Trophoblast cell (in vitro differentiated cells and primary cell): ENCODE data around the gene CYP17A1.

ENCODE experiments used
- DNase-seq, 2 donors: peaks; one replicate each; pipeline ENCODE4 v3.0.0-alpha.2; 2016
- H2AFZ ChIP-seq: 2 replicates; pipeline ENCODE4 v1.6.1; 2013; ENCODE audit warnings: low read length, moderate library complexity, mild to moderate bottlenecking; ENCODE audit not compliant: insufficient read depth, poor library complexity
- H2AK5ac ChIP-seq: 2 replicates; pipeline ENCODE4 v1.6.1; 2013; ENCODE audit warnings: mild to moderate bottlenecking, low read length
- H2BK120ac ChIP-seq: 2 replicates; pipeline ENCODE4 v1.6.1; 2013; ENCODE audit warnings: low read length, mild to moderate bottlenecking, moderate library complexity; ENCODE audit not compliant: insufficient read depth, poor library complexity
- H2BK12ac ChIP-seq: 2 replicates; pipeline ENCODE4 v1.6.1; 2013; ENCODE audit warnings: mild to moderate bottlenecking, low read length, moderate library complexity
- H2BK5ac ChIP-seq: 2 replicates; pipeline ENCODE4 v1.6.1; 2013; ENCODE audit warnings: low read length, low read depth, moderate library complexity, mild to moderate bottlenecking; ENCODE audit not compliant: poor library complexity
- H3K14ac ChIP-seq: 2 replicates; pipeline ENCODE4 v1.6.1; 2013; ENCODE audit warnings: mild to moderate bottlenecking, low read length
- H3K18ac ChIP-seq: 2 replicates; pipeline ENCODE4 v1.6.1; 2013; ENCODE audit warnings: mild to moderate bottlenecking, low read length
- H3K23ac ChIP-seq: 2 replicates; pipeline ENCODE4 v1.6.1; 2013; ENCODE audit warnings: low read length
- H3K27ac ChIP-seq: 2 replicates; pipeline ENCODE4 v1.5.1; 2013; ENCODE audit warnings: low read depth, mild to moderate bottlenecking, inconsistent platforms, low read length, moderate library complexity
- H3K27me3 ChIP-seq: 2 replicates; pipeline ENCODE4 v1.6.1; 2013; ENCODE audit warnings: inconsistent platforms, mild to moderate bottlenecking, low read length, moderate library complexity; ENCODE audit not compliant: insufficient read depth
- H3K36me3 ChIP-seq, 2 experiments: 1 replicate in 1 of 2; 2 replicates in 1 of 2; pipeline ENCODE4 v1.6.1; 2013; ENCODE audit warnings: low read length in 2 of 2, mild to moderate bottlenecking in 2 of 2, moderate library complexity in 1 of 2; ENCODE audit not compliant: insufficient read depth in 2 of 2, control insufficient read depth in 1 of 2
- H3K4ac ChIP-seq: 2 replicates; pipeline ENCODE4 v1.6.1; 2013; ENCODE audit warnings: low read depth, mild to moderate bottlenecking, low read length, moderate library complexity
- H3K4me1 ChIP-seq, 2 experiments: 1 replicate in 1 of 2; 2 replicates in 1 of 2; pipeline ENCODE4 v1.6.1; 2013; ENCODE audit warnings: low read length in 2 of 2, mild to moderate bottlenecking in 2 of 2, moderate library complexity in 1 of 2; ENCODE audit not compliant: insufficient read depth in 2 of 2, control insufficient read depth in 1 of 2
- H3K4me2 ChIP-seq: 2 replicates; pipeline ENCODE4 v1.6.1; 2013; ENCODE audit warnings: inconsistent platforms, mild to moderate bottlenecking, low read length, moderate library complexity
- H3K4me3 ChIP-seq: 2 replicates; pipeline ENCODE4 v1.5.1; 2013; ENCODE audit warnings: mild to moderate bottlenecking, low read depth, low read length, inconsistent platforms
- H3K79me1 ChIP-seq: one replicate; pipeline ENCODE4 v1.6.1; 2013; ENCODE audit warnings: low read length
- H3K79me2 ChIP-seq: 2 replicates; pipeline ENCODE4 v1.6.1; 2013; ENCODE audit warnings: low read length, mild to moderate bottlenecking; ENCODE audit not compliant: control insufficient read depth, insufficient read depth, poor library complexity
- H3K9ac ChIP-seq: 2 replicates; pipeline ENCODE4 v1.6.1; 2013; ENCODE audit warnings: mild to moderate bottlenecking, low read length
- H3K9me3 ChIP-seq: 2 replicates; pipeline ENCODE4 v1.6.1; 2013; ENCODE audit warnings: low read depth, mild to moderate bottlenecking, control low read depth, inconsistent platforms, low read length; ENCODE audit not compliant: insufficient read depth
- H4K12ac ChIP-seq: 2 replicates; pipeline ENCODE4 v1.6.1; 2013; ENCODE audit warnings: low read depth, mild to moderate bottlenecking, low read length, moderate library complexity
- H4K8ac ChIP-seq: 2 replicates; pipeline ENCODE4 v1.6.1; 2013; ENCODE audit warnings: low read depth, mild to moderate bottlenecking, low read length, moderate library complexity
- H4K91ac ChIP-seq: one replicate; pipeline ENCODE4 v1.6.1; 2013; ENCODE audit warnings: low read depth, mild to moderate bottlenecking, low read length, moderate library complexity
- WGBS: extraction: QIAGEN DNeasy Blood & Tissue Kit; methylation state at CpG from one replicate; pipeline ENCODE4 v1.1.7; 2013; ENCODE audit warnings: missing lambda C conversion rate; ENCODE audit not compliant: insufficient read length, insufficient coverage; ENCODE audit errors: extremely low coverage; 5-methylcytosine and 5-hydroxymethylcytosine counted together

The CYP17A1 gene

DNA sequence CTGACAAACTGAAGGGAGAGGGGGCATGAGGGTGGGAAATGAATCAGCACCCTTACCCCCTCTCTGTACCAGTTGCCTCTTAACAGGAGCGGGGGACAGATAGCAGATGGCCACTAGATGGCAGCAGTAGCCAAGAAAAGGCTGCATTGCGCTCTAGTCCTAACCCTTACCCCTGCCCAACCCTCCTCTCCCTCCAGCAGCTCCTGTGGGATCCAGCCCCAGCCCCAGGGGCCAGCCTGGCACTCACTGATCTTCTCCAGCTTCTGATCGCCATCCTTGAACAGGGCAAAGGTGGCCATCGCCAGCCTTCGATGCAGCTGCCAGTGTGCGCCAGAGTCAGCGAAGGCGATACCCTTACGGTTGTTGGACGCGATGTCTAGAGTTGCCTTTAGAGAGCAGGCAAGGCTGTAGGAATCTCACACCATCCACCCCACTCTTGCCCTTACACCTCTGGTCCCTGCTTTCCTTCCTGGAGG, 2.2 kb downstream of the CYP17A1 start:
- Histone ChIP-seq H3K79me2 (no peaks in the 10 kb centered on the region), H3K9ac (no peak overlapping the region), H4K12ac (no peak overlapping the region), H3K27me3 (no peaks in the 10 kb centered on the region), H3K4me1 (peaks cover 0 to 3% of the 10 kb centered on the region in 2 experiments), H3K4me3 (no peak overlapping the region), H2BK120ac (no peak overlapping the region), H4K8ac (no peak overlapping the region), H3K14ac (no peak overlapping the region), H3K79me1 (peaks cover 3% of the 10 kb centered on the region), H3K27ac (no peak overlapping the region), H2AFZ (no peak overlapping the region), H3K4ac (no peak overlapping the region), H3K36me3 (no peaks in the 10 kb centered on the region), H3K9me3 (peaks cover 12% of the 10 kb centered on the region), H3K4me2 (no peak overlapping the region), H4K91ac (peak overlapping the region; percentile 23), H3K23ac (no peak overlapping the region), H3K18ac (no peak overlapping the region), H2BK12ac (peak overlapping the region; percentile 25), H2AK5ac (no peak overlapping the region), H2BK5ac (no peak overlapping the region)
- no CpG with 5 or more reads among the region's 11 CpGs for WGBS
- peak; percentile 73 to 89 for DNase-seq

GRCh38 chr10:102834143-102834542, 3.1 kb downstream of the CYP17A1 start:
- Histone ChIP-seq H4K8ac (no peak overlapping the region), H3K18ac (no peak overlapping the region), H3K27me3 (no peaks in the 10 kb centered on the region), H2BK120ac (no peak overlapping the region), H2BK12ac (no peak overlapping the region), H3K4me2 (no peak overlapping the region), H3K4me1 (peaks cover 0 to 3% of the 10 kb centered on the region in 2 experiments), H2AFZ (no peak overlapping the region), H3K4ac (no peak overlapping the region), H3K9ac (no peak overlapping the region), H2AK5ac (no peak overlapping the region), H3K79me2 (no peaks in the 10 kb centered on the region), H4K91ac (peak overlapping the region; percentile 1), H3K9me3 (peaks cover 12% of the 10 kb centered on the region), H3K4me3 (no peak overlapping the region), H3K79me1 (peaks cover 3% of the 10 kb centered on the region), H4K12ac (no peak overlapping the region), H3K27ac (no peak overlapping the region), H3K14ac (no peak overlapping the region), H3K36me3 (no peaks in the 10 kb centered on the region), H2BK5ac (no peak overlapping the region), H3K23ac (no peak overlapping the region)
- no CpG with 5 or more reads among the region's 9 CpGs for WGBS
- peak in 1 of 2 donors; percentile 9 for DNase-seq

DNA sequence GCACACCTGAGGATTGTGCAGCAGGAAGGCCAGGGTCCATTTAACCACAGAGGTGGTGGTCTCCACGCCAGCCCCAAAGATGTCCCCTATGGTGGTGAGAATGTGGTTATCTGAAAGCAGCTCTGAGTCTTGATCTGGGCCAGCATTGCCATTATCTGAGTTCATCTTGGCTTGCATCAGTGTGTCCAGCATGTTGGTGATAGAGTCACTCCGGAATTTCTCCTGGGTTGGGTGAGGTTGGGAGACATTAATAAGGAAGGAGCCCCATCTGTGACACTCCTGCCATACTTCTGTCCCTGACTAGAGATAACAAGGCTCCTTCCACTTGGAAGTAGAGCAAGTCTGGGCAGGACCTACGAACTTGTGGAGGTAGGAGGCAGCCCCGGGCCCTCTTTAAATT, 4.2 kb downstream of the CYP17A1 start:
- peak overlapping the region; percentile 51 for H4K91ac ChIP-seq

DNA sequence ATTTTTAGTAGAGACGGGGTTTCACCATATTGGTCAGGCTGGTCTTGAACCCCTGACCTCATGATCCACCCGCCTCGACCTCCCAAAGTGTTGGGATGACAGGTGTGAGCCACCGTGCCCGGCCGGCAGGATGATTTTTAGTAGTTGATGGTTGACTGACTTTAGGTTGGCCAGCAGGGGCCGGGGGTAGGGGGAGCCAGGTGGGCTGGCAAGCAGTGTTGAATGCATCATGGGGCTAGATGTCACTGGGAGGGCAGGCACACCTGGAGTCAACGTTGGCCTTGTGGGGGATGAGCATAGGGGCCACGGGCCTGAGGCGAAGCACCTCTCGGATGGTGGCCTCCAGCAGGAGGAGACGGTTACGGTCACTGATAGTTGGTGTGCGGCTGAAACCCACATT, 5.0 kb downstream of the CYP17A1 start:
- no peak overlapping the region for H4K8ac ChIP-seq
- no peak overlapping the region for H3K4me2 ChIP-seq

More for the DNA sequence above, 4.2 kb downstream of the CYP17A1 start:
- Histone ChIP-seq H3K4me1 (peaks cover 0 to 3% of the 10 kb centered on the region in 2 experiments), H2BK120ac (no peak overlapping the region), H2AK5ac (no peak overlapping the region), H3K4me3 (no peak overlapping the region), H2BK12ac (no peak overlapping the region), H3K79me1 (peaks cover 3% of the 10 kb centered on the region), H3K27me3 (no peaks in the 10 kb centered on the region), H4K12ac (no peak overlapping the region), H3K9ac (no peak overlapping the region), H3K9me3 (peaks cover 12% of the 10 kb centered on the region), H3K4ac (no peak overlapping the region), H2AFZ (no peak overlapping the region), H3K4me2 (no peak overlapping the region), H3K27ac (no peak overlapping the region), H3K18ac (no peak overlapping the region), H4K8ac (no peak overlapping the region), H3K79me2 (no peaks in the 10 kb centered on the region), H3K23ac (no peak overlapping the region), H3K36me3 (no peaks in the 10 kb centered on the region), H2BK5ac (no peak overlapping the region), H3K14ac (no peak overlapping the region)
- no CpG with 5 or more reads among the region's 4 CpGs for WGBS
- DNase-seq = peak; percentile 86 to 95

More for the DNA sequence above, 5.0 kb downstream of the CYP17A1 start:
- Histone ChIP-seq H4K91ac (peak overlapping the region; percentile 42), H3K18ac (no peak overlapping the region), H3K9ac (no peak overlapping the region), H2BK5ac (no peak overlapping the region), H2AK5ac (no peak overlapping the region), H3K4ac (no peak overlapping the region), H3K27me3 (no peaks in the 10 kb centered on the region), H3K9me3 (peaks cover 6% of the 10 kb centered on the region), H4K12ac (no peak overlapping the region), H3K79me2 (no peaks in the 10 kb centered on the region), H2AFZ (no peak overlapping the region), H3K4me1 (peaks cover 0 to 3% of the 10 kb centered on the region in 2 experiments), H2BK120ac (peak overlapping the region; percentile 34), H2BK12ac (no peak overlapping the region), H3K36me3 (no peaks in the 10 kb centered on the region), H3K14ac (no peak overlapping the region), H3K27ac (no peak overlapping the region), H3K23ac (no peak overlapping the region), H3K4me3 (no peak overlapping the region), H3K79me1 (peaks cover 3% of the 10 kb centered on the region)
- DNase-seq = no peak
- WGBS = no CpG with 5 or more reads among the region's 14 CpGs
